HG03342 (cell line): ENCODE results near the gene SHISA7.

Source experiments
- ATAC-seq: cut with Tn5 transposase; IDR thresholded peaks from one replicate; pipeline ENCODE4 v1.9.1; 2021; ENCODE audit warnings: mild to moderate bottlenecking, moderate library complexity; ENCODE audit not compliant: unreplicated experiment

Gene SHISA7

GRCh38 chr19:55443045-55443823 lies at the start of gene SHISA7:
TSS of gene SHISA7 (minus strand) at chr19:55443300. CDS start at chr19:55442863, 437 bp downstream.
- ATAC-seq: no peak

GRCh38 chr19:55492362-55492944 lies 49.4 kb upstream of the SHISA7 start:
- no peak for ATAC-seq

- no peak for ATAC-seq
Observed at GRCh38 chr19:55491546-55492360, 48.7 kb upstream of the SHISA7 start.

DNA sequence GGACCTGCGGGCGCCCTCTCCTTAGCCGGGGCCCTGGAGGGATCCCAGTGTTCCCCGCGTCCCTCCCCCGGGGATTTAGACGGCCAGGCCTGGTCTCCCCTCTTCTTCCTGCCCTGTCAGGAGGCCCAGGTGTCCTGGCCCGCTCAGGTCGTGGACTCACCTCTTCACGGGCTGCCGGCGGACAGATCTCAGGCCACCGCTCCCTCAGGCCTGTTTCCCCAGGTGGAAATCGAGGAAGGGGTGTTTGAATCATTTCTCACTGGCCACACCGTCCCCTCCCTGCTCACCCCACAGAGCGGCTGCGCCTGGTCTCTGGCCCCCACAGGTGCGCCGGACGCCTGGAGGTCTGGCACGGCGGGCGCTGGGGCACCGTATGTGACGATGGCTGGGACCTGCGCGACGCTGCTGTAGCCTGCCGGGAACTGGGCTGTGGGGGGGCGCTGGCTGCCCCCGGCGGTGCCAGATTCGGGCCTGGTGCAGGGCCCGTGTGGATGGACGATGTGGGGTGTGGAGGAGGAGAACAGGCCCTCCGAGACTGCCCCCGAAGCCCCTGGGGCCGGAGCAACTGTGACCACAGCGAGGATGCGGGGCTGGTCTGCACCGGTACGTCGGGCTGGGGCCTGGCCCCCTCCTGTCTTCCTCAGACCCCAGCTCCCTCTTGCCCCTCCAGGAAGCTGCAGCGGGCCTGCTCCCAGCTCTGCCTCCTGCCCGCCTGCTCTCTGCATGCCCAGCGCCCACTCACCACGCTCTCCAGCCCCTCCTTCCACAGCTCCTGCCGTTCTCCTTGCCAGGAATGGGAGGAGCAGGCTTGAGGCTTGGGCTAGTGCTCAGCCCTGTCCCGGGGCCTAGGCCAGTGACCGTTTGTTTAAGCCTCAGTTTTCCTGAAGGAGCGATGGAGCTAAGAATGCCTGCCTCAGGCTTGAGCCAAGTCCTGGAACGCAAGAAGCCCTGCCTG lies 47.7 kb upstream of the SHISA7 start:
- no peak for ATAC-seq

GRCh38 chr19:55489711-55490477 lies 46.8 kb upstream of the SHISA7 start:
- ATAC-seq: no peak

DNA sequence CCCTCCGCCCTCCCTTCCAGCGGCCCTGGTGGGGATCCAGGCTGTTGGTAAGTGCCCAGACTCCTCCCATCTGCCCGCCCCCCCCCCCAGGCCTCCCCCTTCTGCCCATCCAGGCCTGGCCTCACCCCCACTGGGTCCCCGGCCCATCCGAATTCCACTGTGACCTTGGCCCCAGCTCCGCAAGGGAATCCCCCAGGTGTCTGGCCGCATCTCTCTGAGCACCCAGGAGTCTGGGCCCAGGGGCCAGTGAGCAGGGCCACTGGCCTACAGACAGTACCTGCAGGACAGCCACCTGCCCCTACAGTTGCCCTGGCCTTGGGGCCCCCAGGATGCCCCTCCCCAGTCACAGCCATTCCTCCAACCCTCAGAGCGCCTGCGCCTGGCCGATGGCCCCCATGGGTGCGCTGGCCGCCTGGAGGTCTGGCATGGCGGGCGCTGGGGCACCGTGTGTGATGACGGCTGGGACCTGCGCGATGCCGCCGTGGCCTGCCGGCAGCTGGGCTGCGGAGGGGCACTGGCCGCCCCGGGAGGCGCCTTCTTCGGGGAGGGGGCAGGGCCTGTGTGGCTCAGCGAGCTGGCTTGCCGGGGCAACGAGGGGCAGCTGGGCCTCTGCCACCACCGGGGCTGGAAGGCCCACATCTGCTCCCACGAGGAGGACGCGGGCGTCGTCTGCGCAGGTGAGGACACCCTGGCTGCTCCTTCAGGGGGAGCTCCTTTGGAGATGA lies 46.0 kb upstream of the SHISA7 start:
- no peak for ATAC-seq

DNA sequence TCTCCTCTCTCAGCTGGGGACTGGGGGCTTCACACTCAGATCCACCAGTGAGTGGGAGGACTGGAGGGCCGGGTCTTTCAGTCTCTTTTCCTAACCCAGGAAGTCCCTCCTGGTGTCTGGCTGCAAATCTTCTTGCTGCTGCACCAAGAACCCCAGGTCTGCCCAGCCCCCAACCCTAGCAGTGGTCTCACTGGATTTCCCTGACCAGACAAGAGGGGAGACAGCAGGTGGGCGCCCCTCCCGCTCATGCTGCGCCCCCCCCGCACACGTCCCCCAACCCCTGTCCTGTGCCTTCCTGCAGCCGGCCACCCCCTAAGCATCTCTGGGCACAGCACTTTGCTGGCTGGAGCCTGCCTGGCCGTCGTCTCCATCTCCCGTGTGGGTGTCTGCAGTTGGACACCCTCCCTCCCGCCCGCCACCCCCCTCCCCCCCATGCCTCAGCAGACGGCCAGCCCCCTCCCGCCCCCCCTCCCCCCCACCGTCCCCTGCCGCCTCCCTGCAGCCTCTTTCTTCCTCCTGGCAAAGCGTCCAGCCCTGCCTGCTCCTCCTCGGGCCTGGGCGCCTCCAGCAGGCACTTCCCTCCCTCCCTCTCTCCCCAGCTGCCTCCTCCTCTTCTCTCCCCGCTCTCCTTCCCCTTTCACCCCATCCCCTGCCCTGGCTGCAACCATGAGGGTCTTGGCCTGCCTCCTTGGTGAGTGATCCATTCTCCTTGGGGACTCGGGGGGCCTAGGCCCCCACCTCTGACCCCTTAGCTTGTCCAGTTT lies 45.0 kb upstream of the SHISA7 start, which contains the start of gene SSC5D:
SSC5D (plus strand) TSS at position 513 of the 764 bp plus-strand sequence; CDS start at position 667, 154 bp downstream.
- ATAC-seq: no peak

GRCh38 chr19:55486971-55487923 lies 44.1 kb upstream of the SHISA7 start:
- ATAC-seq: no peak

- ATAC-seq: no peak
Observed at GRCh38 chr19:55486043-55486970, 43.2 kb upstream of the SHISA7 start.

DNA sequence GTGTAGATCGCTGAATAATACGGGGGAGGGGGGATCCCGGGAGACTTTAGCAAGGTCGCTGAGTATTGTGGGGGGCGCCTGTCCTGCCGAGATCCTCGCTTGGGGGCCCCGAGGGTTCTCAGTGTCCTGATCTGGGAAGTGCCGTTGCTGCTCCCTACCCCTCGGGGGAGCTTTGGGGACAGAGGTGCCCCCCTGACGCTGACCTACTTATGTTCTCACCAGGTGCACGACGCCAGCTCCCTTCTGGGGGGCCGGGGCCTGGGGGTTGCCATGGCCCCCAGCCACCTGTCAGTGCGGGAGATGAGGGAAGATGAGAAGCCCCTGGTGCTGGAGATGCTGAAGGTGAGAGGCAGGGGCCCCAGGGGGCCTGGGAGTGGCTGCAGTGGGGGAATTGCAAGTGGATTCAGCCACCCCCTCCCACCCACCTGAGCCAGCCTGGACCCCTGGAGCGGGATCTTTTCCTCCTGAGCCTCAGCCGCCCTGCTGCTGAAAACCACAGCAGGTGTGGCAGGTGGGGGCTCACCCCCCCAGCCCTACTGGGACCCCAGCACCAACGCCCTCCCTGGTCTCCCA lies 42.4 kb upstream of the SHISA7 start:
- no peak for ATAC-seq

GRCh38 chr19:55484593-55485438 lies 41.7 kb upstream of the SHISA7 start, which contains the start of gene NAT14:
TSS of gene NAT14 (plus strand) at chr19:55485188. CDS start at chr19:55485709, 521 bp downstream.
- ATAC-seq: peak; percentile 54

GRCh38 chr19:55483706-55484592 lies 40.8 kb upstream of the SHISA7 start:
- no peak for ATAC-seq

DNA sequence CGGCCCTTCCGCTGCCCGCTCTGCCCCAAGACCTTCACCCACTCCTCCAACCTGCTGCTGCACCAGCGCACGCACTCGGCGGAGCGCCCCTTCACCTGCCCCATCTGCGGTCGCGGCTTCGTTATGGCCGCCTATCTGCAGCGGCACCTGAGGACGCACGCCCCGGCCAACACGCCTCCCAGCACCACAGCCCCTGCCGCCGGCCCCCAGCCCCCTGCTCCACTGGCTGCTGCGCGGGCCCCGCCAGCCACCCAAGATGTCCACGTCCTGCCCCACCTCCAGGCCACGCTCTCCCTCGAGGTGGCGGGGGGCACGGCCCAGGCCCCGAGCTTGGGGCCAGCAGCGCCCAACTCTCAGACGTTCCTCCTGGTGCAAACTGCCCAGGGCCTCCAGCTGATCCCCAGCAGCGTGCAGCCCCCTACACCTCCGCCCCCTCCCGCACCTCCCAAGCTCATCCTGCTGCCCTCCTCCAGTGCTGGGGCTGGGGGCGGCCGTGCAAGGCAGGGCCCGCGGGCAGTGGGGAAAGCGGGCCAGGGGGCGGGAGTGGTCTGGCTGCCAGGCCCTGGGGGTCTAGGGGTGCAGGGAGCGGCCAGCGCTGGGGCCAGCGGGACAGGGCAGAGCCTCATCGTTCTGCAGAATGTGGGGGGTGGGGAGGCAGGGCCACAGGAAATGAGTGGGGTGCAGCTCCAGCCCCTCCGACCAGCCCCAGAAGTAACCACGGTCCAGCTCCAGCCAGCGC lies 40.0 kb upstream of the SHISA7 start:
- no peak for ATAC-seq
